Inflammatory macrophage treated with lipopolysaccharide for 1 hour (primary cell): ENCODE measurements around the gene GPNMB.
A peak's percentile ranks its signal among the peaks of the same experiment; 100 is the strongest.

ENCODE experiments used
- DNase-seq, 2 donors: peaks; one replicate each; pipeline ENCODE4 v3.0.0-alpha.2; 2020 to 2022

GPNMB gene

GRCh38 chr7:23230641-23231101 lies 15.9 kb upstream of the GPNMB start:
- no peak for DNase-seq

- DNase-seq, result no peak
Observed at GRCh38 chr7:23232966-23233365, 13.6 kb upstream of the GPNMB start.

- no peak for DNase-seq
Observed at GRCh38 chr7:23234569-23235296, 11.8 kb upstream of the GPNMB start.

GRCh38 chr7:23235813-23236221 lies 10.8 kb upstream of the GPNMB start:
- DNase-seq, result no peak

- DNase-seq, result no peak
Observed at GRCh38 chr7:23237000-23237399, 9.6 kb upstream of the GPNMB start.

- DNase-seq, result no peak
Observed at GRCh38 chr7:23238983-23239652, 7.5 kb upstream of the GPNMB start.

GRCh38 chr7:23239698-23240097 lies 6.9 kb upstream of the GPNMB start:
- DNase-seq, result no peak

GRCh38 chr7:23242321-23242720 lies 4.3 kb upstream of the GPNMB start:
- peak; percentile 88 to 93 for DNase-seq

GRCh38 chr7:23242935-23243334 lies 3.6 kb upstream of the GPNMB start:
- no peak for DNase-seq

- peak in 1 of 2 donors; percentile 19 for DNase-seq
Observed at GRCh38 chr7:23247046-23247602, 549 bp downstream of the GPNMB start.

GRCh38 chr7:23247603-23248335 lies 1.2 kb downstream of the GPNMB start:
- DNase-seq, result peak; percentile 81

- DNase-seq, result peak in 1 of 2 donors; percentile 12
Observed at GRCh38 chr7:23249486-23249885, 2.9 kb downstream of the GPNMB start.

GRCh38 chr7:23254051-23254681 lies 7.6 kb downstream of the GPNMB start:
- DNase-seq, result no peak

GRCh38 chr7:23256731-23257130 lies 10.2 kb downstream of the GPNMB start:
- no peak for DNase-seq

- no peak for DNase-seq
Observed at GRCh38 chr7:23260371-23260770, 13.8 kb downstream of the GPNMB start.

- peak; percentile 44 to 77 for DNase-seq
Observed at GRCh38 chr7:23261843-23262452, 15.4 kb downstream of the GPNMB start.

- no peak for DNase-seq
Observed at GRCh38 chr7:23264916-23265458, 18.4 kb downstream of the GPNMB start.

- no peak for DNase-seq
Observed at GRCh38 chr7:23266918-23267317, 20.3 kb downstream of the GPNMB start.

- DNase-seq, result no peak
Observed at GRCh38 chr7:23267357-23267756, 20.8 kb downstream of the GPNMB start.

- no peak for DNase-seq
Observed at GRCh38 chr7:23268167-23268566, 21.6 kb downstream of the GPNMB start.

GRCh38 chr7:23268746-23269145 lies 22.2 kb downstream of the GPNMB start:
- DNase-seq, result no peak

- no peak for DNase-seq
Observed at GRCh38 chr7:23272275-23272674, 25.7 kb downstream of the GPNMB start.
